GM19397 (cell line): ENCODE measurements around the gene BCHE.
"Not testable (repeated sequence)": the region's sequence is repeated elsewhere in the genome, so short reads cannot be mapped to it uniquely, and the experiment has no call there.

Experiments
- ATAC-seq: cut with Tn5 transposase; IDR thresholded peaks from one replicate; pipeline ENCODE4 v1.9.1; 2021; ENCODE audit warnings: mild to moderate bottlenecking, moderate library complexity; ENCODE audit not compliant: unreplicated experiment

Gene BCHE

GRCh38 chr3:165817160-165817709, 20.0 kb downstream of the BCHE start:
- no peak for ATAC-seq

GRCh38 chr3:165816209-165816608, 21.0 kb downstream of the BCHE start:
- no peak for ATAC-seq

- ATAC-seq, result no peak
These were observed 21.5 kb downstream of the BCHE start for GRCh38 chr3:165815682-165816081.

GRCh38 chr3:165814380-165814779, 22.8 kb downstream of the BCHE start:
- no peak for ATAC-seq

- ATAC-seq, result not testable (repeated sequence)
These were observed 29.3 kb downstream of the BCHE start for GRCh38 chr3:165807937-165808336.

GRCh38 chr3:165805946-165806561, 31.2 kb downstream of the BCHE start:
- ATAC-seq, result peak; percentile 80

GRCh38 chr3:165803471-165803870, 33.8 kb downstream of the BCHE start:
- no peak for ATAC-seq

GRCh38 chr3:165800970-165801369, 36.3 kb downstream of the BCHE start:
- no peak for ATAC-seq

GRCh38 chr3:165799026-165799425, 38.2 kb downstream of the BCHE start:
- no peak for ATAC-seq

- ATAC-seq, result no peak
These were observed 39.7 kb downstream of the BCHE start for GRCh38 chr3:165797551-165797950.

GRCh38 chr3:165796701-165797100, 40.5 kb downstream of the BCHE start:
- ATAC-seq, result no peak

- no peak for ATAC-seq
These were observed 48.7 kb downstream of the BCHE start for GRCh38 chr3:165788531-165788930.

GRCh38 chr3:165786013-165786412, 51.2 kb downstream of the BCHE start:
- no peak for ATAC-seq

- ATAC-seq, result no peak
These were observed 52.9 kb downstream of the BCHE start for GRCh38 chr3:165784337-165784736.

- no peak for ATAC-seq
These were observed 53.8 kb downstream of the BCHE start for GRCh38 chr3:165783383-165783782.

- no peak for ATAC-seq
These were observed 58.3 kb downstream of the BCHE start for GRCh38 chr3:165778891-165779290.

- ATAC-seq, result no peak
These were observed 58.8 kb downstream of the BCHE start for GRCh38 chr3:165778456-165778855.

GRCh38 chr3:165775824-165776223, 61.4 kb downstream of the BCHE start:
- no peak for ATAC-seq

GRCh38 chr3:165770781-165771180, 66.4 kb downstream of the BCHE start:
- no peak for ATAC-seq

GRCh38 chr3:165768680-165769079, 68.5 kb downstream of the BCHE start:
- no peak for ATAC-seq

GRCh38 chr3:165759041-165759440, 78.2 kb downstream of the BCHE start:
- ATAC-seq, result no peak

- ATAC-seq, result no peak
These were observed 81.7 kb downstream of the BCHE start for GRCh38 chr3:165755571-165755970.
